SK-N-SH treated with all-trans-retinoic acid at 6 μM for 48 hours (cell line): ENCODE measurements around the gene DLX1.

ENCODE experiments used
- ATAC-seq: fragments of 200-7000 bp; cut with Tn5 transposase; 3 replicates; pipeline ENCODE4 v1.9.1; 2020; ENCODE audit warnings: mild to moderate bottlenecking, moderate library complexity
- ARNTL ChIP-seq: fragments of 450-650 bp; formaldehyde crosslinking; IDR thresholded peaks from 2 replicates; pipeline ENCODE4 v1.5.0; 2020; ENCODE audit warnings: low read depth, mild to moderate bottlenecking, moderate library complexity, borderline replicate concordance
- BACH2 ChIP-seq: fragments of 250-450 bp; sonication (Bioruptor Pico); IDR thresholded peaks from 2 replicates; pipeline ENCODE4 v1.9.0; 2021; ENCODE audit warnings: mild to moderate bottlenecking, borderline replicate concordance
- CREB5 ChIP-seq: fragments of 250-450 bp; sonication (Bioruptor Pico); IDR thresholded peaks from 2 replicates; pipeline ENCODE4 v1.5.1; 2020; ENCODE audit warnings: low read depth, mild to moderate bottlenecking, moderate library complexity
- CSDC2 ChIP-seq: fragments of 250-450 bp; sonication (Bioruptor Pico); IDR thresholded peaks from 2 replicates; pipeline ENCODE4 v1.5.0; 2020; ENCODE audit warnings: mild to moderate bottlenecking, moderate library complexity
- CSRNP3 ChIP-seq: fragments of 250-450 bp; sonication (Bioruptor Pico); IDR thresholded peaks from 2 replicates; pipeline ENCODE4 v1.5.1; 2021; ENCODE audit warnings: mild to moderate bottlenecking, moderate library complexity
- ESRRG ChIP-seq: fragments of 250-450 bp; sonication (Bioruptor Pico); IDR thresholded peaks from 2 replicates; pipeline ENCODE4 v1.6.1; 2021; ENCODE audit warnings: mild to moderate bottlenecking
- GLIS3 ChIP-seq: fragments of 250-450 bp; sonication (Bioruptor Pico); IDR thresholded peaks from 2 replicates; pipeline ENCODE4 v1.5.0; 2020; ENCODE audit warnings: mild to moderate bottlenecking, moderate library complexity
- ISL1 ChIP-seq: fragments of 250-450 bp; sonication (Bioruptor Pico); IDR thresholded peaks from 2 replicates; pipeline ENCODE4 v2.1.2; 2022; ENCODE audit warnings: mild to moderate bottlenecking, moderate library complexity
- OSR1 ChIP-seq: fragments of 250-450 bp; sonication (Bioruptor Pico); IDR thresholded peaks from 2 replicates; pipeline ENCODE4 v1.8.0; 2022; ENCODE audit warnings: moderate library complexity, mild to moderate bottlenecking, inconsistent platforms
- POU6F1 ChIP-seq: fragments of 250-450 bp; sonication (Bioruptor Pico); IDR thresholded peaks from 2 replicates; pipeline ENCODE4 v1.8.0; 2021; ENCODE audit warnings: low read depth, mild to moderate bottlenecking, moderate library complexity, borderline replicate concordance
- SNAI2 ChIP-seq: fragments of 250-450 bp; sonication (Bioruptor Pico); IDR thresholded peaks from 2 replicates; pipeline ENCODE4 v1.5.0; 2020; ENCODE audit warnings: mild to moderate bottlenecking, moderate library complexity
- TCF4 ChIP-seq: fragments of 250-450 bp; sonication (Bioruptor Pico); IDR thresholded peaks from 2 replicates; pipeline ENCODE4 v1.8.0; 2021; ENCODE audit warnings: mild to moderate bottlenecking, moderate library complexity, borderline replicate concordance
- TOX ChIP-seq: fragments of 250-450 bp; sonication (Bioruptor Pico); IDR thresholded peaks from 2 replicates; pipeline ENCODE4 v1.8.0; 2021; ENCODE audit warnings: mild to moderate bottlenecking, moderate library complexity, borderline replicate concordance
- TSHZ2 ChIP-seq: fragments of 250-450 bp; sonication (Bioruptor Pico); IDR thresholded peaks from 2 replicates; pipeline ENCODE4 v1.5.0; 2020; ENCODE audit warnings: mild to moderate bottlenecking, moderate library complexity
- ZC3H10 ChIP-seq: fragments of 250-450 bp; sonication (Bioruptor Pico); IDR thresholded peaks from 2 replicates; pipeline ENCODE4 v1.5.1; 2021; ENCODE audit warnings: mild to moderate bottlenecking, moderate library complexity
- ZFP3 ChIP-seq: fragments of 250-450 bp; sonication (Bioruptor Pico); IDR thresholded peaks from 2 replicates; pipeline ENCODE4 v1.5.0; 2020; ENCODE audit warnings: mild to moderate bottlenecking, moderate library complexity
- ZFP30 ChIP-seq: fragments of 450-650 bp; formaldehyde crosslinking; IDR thresholded peaks from 2 replicates; pipeline ENCODE4 v1.5.0; 2022; ENCODE audit warnings: mild to moderate bottlenecking, moderate library complexity
- ZNF565 ChIP-seq: fragments of 450-650 bp; formaldehyde crosslinking; conservative IDR thresholded peaks from 2 replicates; pipeline ENCODE4 v1.5.0; 2020; ENCODE audit warnings: low read depth, mild to moderate bottlenecking, moderate library complexity
- ZNF70 ChIP-seq: fragments of 450-650 bp; formaldehyde crosslinking; IDR thresholded peaks from 2 replicates; pipeline ENCODE4 v1.5.0; 2020; ENCODE audit warnings: mild to moderate bottlenecking, moderate library complexity
- ZNF8 ChIP-seq: fragments of 450-650 bp; formaldehyde crosslinking; IDR thresholded peaks from 2 replicates; pipeline ENCODE4 v1.5.0; 2020; ENCODE audit warnings: mild to moderate bottlenecking, moderate library complexity

Gene DLX1

GRCh38 chr2:172090044-172090961 lies 5.0 kb downstream of the DLX1 start (continued):
- TF ChIP-seq CREB5 (CRISPR knock-in tag): no peak
- TF ChIP-seq ZNF565 (CRISPR knock-in tag): no peak
- TF ChIP-seq ZNF70: no peak

DNA sequence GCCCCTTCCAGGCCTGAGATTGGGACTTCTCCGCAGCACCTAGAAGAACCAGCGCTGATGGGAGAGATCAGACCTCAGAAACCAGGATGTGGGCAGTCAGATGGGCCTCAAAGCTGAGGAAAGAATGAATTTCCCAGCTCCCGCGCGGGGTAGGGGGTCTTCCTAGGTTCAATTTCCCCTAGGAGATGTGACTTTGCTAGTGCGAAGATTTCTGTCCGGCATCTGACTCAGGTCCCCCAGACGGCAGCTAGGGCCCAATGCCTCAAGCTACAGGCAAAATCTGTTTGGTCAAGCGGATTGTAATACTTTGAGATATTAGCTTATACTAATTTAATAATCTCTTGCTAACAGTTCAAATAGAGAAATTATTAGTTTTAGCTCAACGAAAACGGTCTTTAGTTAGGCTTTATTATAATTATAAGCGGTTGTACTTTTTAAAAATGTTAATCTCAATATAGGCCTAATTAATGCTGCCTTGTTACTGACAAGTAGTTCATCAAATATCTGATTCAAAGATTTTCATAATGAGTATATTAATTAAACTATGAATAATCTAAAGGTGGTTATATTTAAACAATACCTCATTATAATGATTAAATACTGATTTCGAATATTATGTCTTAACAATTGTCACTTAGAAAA lies 5.8 kb downstream of the DLX1 start:
- TF ChIP-seq ZNF565 (CRISPR knock-in tag) (no peak), CREB5 (CRISPR knock-in tag) (no peak), CSRNP3 (no peak), OSR1 (CRISPR knock-in tag) (no peak), ESRRG (CRISPR knock-in tag) (no peak), ISL1 (CRISPR knock-in tag) (no peak), ZFP3 (CRISPR knock-in tag) (no peak), ZNF8 (CRISPR knock-in tag) (no peak), POU6F1 (no peak)
- ATAC-seq: no peak

DNA sequence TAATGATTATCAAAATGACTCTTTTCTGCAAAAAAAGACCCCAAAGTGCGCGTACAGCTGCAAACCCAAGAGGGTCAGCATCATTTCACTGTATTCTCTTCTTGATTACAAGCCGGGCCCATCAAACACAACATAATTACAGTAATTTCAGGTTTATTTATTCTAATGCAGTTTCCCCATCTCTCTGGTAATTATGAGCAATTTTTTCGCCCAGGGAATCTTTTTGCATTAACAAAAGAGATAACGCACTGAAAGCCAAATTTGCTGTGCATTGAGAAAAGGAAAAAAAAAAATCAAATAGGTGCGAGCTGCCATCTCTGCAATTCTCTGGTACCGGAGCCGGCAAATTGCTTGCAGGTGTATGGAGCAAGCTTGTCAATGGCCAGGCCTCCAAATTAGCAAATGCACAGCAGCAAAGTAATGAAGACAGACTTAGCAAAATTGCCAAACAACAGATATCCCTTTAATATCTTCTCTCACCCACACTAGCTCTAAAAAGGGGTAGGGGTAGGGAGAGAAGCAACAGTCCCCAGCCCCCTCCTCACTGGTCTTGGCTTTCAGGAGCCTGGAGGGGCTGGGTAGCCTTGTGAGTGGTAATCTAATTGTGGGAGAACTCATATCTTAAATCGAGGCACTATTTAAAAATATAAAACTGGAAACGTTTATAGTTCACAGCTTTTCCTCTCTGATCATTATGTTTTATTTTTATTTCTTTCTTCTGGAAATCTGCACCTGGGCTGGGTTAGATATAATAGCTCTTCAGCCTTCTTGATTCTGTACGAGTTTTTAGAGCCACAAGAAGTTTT lies 6.7 kb downstream of the DLX1 start:
- TF ChIP-seq ZC3H10 (CRISPR knock-in tag): no peak
- no peak for TF ChIP-seq ZFP3 (CRISPR knock-in tag)
- TF ChIP-seq TOX: no peak
- no peak for TF ChIP-seq ZNF565 (CRISPR knock-in tag)
- TF ChIP-seq CSDC2: no peak
- TF ChIP-seq TCF4 (CRISPR knock-in tag): no peak
- no peak for TF ChIP-seq ZFP30 (CRISPR knock-in tag)
- TF ChIP-seq ARNTL: no peak
- TF ChIP-seq ZNF70: no peak
- TF ChIP-seq POU6F1: no peak
- TF ChIP-seq ESRRG (CRISPR knock-in tag): no peak
- no peak for TF ChIP-seq SNAI2
- TF ChIP-seq BACH2 (CRISPR knock-in tag): no peak
- no peak for TF ChIP-seq ZNF8 (CRISPR knock-in tag)
- no peak for TF ChIP-seq TSHZ2
- TF ChIP-seq GLIS3 (CRISPR knock-in tag): no peak
- TF ChIP-seq OSR1 (CRISPR knock-in tag): no peak
- no peak for TF ChIP-seq CREB5 (CRISPR knock-in tag)
- TF ChIP-seq ISL1 (CRISPR knock-in tag): no peak
- TF ChIP-seq CSRNP3: no peak
- TF ChIP-seq, all 23 proteins: peak for 0
- ATAC-seq: no peak
